GM21576 (cell line): Measurements from ENCODE around the gene LRRC8E.

Source experiments
- ATAC-seq: cut with Tn5 transposase; IDR thresholded peaks from one replicate; pipeline ENCODE4 v1.9.1; 2021; ENCODE audit warnings: mild to moderate bottlenecking, moderate library complexity; ENCODE audit not compliant: unreplicated experiment

The LRRC8E gene

DNA sequence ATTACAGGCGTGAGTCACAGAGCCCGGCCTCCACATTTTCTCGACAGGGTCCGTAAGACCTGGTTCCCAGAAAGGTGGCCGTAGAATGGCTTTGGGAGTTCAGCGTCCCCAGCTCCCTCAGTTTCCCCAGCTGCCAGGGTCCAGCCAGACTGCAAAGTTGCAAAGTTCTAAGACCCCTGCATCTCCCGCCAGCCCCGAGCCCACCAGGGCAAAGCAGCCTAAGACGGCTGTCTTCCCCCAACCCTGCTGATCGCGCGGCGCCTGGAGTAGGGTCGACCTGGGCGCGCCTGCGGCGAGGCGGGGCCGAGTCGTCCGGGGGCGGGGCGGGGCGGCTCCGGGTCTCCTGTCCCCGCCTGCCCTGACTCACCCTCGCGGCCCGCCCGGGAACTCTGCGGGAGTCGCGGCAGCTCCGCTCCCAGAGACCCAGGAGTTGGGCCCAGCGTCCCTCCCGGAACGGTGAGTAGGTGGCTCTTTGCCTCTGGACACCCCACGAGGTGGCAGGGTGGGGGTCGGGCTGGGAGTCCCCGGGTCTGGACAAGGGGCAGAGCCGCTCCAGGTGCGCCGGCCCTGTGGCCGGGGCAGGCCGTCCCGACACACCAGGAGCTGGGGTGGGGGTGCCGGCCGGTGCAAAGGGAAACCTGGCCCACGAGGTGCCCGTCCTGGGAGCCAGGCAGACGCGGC, at the start of gene LRRC8E:
TSS of gene LRRC8E (plus strand) at position 366 of the 681 bp plus-strand sequence. CDS start 7,094 bp downstream, outside the sequence.
- ATAC-seq = no peak

DNA sequence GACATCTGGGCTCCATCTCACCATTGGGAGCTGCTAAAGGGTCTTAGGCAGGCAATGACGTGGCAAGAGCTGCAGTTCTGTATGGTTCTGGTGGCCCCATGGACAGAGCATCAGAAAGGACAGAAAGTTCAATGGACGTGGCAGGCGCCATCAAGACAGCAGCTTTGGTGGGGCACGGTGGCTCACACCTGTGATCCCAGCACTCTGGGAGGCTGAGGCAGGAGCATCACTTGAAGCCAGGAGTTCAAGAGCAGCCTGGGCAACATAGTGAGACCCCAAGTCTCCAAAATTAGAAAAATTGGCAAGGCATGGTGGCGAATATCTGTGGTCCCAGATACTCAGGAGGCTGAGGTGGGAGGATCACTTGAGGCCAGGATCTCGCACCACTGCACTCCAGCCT, 48.8 kb upstream of the LRRC8E start:
- no peak for ATAC-seq

GRCh38 chr19:7840629-7841028, 47.7 kb upstream of the LRRC8E start:
- ATAC-seq = no peak

DNA sequence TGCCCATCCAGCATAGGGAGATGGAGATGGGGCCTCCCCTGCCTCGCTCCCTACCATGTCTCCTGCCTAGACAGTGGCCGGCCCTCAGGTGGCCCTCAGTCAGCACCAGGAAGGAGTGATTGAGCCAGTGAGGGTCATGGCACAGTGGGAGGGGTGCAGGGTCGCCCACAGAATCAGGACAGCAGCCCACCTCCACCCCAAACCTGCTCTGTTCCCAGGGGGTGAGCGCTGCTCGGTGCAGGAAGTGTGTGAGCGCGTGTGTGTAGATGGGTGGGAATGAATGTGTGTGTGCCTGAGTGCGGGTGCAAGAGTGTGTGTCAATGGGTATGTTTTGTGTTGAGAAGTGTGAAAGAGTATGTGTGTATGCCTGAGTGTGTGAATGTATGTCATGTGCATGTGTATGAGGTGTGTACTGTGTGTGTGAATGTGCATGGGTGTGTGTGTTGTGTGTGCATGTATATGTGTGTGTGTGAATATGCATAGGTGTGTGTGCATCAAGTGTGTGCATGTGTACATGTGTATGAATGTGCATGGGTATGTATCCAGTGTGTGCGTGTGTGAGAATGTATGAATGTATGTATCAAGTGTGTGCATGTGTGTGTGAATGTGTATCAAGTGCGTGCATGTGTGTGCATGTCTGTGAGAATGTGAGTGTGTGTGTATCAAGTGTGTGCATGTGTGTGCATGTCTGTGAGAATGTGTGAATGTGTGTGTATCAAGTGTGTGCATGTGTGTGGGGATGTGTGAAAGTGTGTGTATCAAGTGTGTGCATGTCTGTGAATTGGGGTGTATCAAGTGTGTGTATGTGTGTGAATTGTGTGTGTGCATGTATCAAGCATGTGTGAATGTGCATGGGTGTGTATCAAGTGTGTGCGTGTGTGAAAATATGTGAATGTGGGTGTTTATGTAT, 46.3 kb upstream of the LRRC8E start:
- no peak for ATAC-seq

DNA sequence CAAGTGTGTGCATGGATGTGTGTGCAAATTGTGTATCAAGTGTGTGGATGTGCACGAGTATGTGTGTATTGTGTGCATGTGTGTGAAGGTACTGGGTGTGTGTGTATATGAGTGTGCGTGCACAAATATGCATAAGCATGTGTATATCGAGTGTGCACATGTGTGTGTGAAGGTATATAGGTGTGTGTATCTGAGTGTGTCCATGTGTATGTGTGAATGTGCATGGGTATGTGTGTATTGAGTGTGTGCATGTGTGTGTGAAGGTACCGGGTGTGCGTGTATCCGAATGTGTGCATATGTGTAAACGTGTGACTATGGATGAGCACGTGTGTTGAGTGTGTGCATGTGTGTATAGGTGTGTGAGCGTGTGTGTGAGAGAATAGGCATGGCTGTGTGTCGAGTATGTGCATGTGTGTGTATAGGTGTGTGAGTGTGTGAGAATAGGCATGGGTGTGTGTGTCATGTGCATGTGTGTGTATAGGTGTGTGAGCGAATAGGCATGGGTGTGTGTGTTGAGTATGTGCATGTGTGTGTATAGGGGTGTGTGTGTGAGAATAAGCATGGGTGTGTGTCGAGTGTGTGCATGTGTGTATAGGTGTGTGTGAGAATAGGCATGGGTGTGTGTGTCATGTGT, 45.5 kb upstream of the LRRC8E start:
- no peak for ATAC-seq

- ATAC-seq = no peak
These were observed 44.8 kb upstream of the LRRC8E start for GRCh38 chr19:7843521-7843920.

- no peak for ATAC-seq
These were observed 43.9 kb upstream of the LRRC8E start for GRCh38 chr19:7844405-7844804.

- no peak for ATAC-seq
These were observed 43.4 kb upstream of the LRRC8E start for GRCh38 chr19:7844951-7845350.

DNA sequence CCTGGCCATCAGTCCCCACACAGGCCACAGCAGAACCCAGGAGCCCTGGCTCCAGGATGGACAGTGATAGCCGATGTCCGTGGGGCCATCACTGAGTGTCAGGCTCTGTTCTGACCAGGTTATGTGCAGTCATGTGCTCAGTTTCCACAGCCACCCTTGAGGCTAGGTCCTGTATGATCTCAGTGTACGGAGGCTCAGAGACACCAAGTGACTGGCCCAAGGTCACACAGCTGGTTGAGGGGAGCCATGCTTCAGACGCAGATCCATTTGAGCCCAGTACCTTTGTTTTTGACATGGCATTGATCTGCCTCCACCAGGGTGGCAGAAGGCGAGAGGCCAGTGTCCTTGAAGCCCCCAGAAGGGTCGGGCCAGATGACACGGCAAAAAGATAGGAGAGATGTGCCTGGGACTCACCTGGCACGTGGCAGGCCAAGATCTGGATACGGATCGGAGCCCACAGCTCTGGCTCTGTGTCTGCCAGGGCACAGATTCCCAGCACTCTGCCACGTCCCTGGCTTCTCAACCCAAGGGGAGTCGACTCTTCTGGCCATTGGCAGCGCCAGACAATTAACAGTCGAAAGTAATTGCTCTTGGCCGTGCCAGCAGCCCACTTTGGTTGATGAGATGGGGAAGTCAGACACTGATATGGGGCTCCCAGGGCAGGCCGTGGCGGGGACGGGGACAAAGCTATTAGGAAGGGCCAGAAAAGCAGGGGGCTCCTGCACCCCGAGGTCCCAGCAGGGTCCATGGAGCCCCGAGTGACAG, 42.7 kb upstream of the LRRC8E start:
- ATAC-seq = no peak

GRCh38 chr19:7846155-7846646, 42.1 kb upstream of the LRRC8E start:
- no peak for ATAC-seq

DNA sequence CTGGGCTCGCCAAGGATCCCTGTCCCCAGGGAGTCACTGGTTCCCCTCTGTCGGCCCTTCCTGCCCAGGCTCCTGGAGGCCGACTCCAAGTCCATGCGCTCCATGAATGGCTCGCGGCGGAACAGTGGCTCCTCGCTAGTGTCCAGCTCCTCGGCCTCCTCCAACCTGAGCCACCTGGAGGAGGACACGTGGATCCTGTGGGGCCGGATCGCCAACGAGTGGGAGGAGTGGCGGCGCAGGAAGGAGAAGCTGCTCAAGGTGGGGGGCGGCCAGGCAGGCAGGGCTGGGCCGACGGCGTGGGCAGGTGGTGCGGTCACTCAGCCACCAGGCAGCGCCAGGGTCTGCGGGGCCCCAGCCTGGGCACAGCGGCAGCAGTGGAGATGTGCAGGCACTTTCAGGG, 40.6 kb upstream of the LRRC8E start:
- no peak for ATAC-seq

DNA sequence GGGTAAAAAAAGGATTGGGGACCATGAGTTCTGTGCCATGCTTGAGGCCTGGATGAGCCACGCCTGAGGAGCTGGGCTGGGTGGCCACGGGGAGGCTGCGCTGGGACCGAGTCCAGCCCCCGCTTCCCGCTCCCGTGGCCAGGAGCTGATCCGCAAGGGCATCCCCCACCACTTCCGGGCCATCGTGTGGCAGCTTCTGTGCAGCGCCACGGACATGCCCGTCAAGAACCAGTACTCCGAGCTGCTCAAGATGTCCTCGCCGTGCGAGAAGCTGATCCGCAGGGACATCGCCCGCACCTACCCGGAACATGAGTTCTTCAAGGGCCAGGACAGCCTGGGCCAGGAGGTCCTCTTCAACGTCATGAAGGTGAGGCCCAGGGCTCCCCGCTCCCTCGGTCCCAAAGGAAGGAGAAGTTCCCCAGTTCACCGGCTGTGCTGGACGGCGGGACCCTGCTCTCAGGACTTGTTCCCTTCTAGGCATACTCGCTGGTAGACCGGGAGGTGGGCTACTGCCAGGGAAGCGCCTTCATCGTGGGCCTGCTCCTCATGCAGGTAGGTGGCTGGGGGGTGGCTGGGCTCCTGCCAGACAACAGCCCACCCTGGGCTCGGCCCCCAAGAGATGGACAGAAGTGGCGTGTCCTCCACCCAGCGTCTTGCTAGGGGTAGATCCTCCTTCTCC, 39.4 kb upstream of the LRRC8E start:
- no peak for ATAC-seq

DNA sequence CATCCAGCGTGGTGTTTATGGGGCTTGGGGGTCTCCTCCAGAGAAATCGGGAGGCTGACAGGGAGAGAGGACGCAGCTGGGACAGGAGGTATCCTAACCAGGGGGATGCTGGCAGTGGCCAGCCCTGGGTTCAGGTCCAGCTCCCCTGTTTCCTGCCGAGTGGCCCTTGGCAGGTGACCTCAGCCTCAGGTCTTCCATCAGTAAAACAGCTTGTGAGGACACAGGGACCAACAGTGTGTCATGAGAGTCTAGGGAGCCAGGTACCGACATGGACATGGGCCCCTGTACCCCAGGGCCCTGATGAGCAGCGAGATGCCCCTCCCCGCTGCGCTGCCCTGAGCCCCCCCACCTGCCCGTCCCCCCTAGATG, 38.7 kb upstream of the LRRC8E start:
- no peak for ATAC-seq

GRCh38 chr19:7850000-7850813, 38.1 kb upstream of the LRRC8E start:
- ATAC-seq = no peak

GRCh38 chr19:7850945-7851622, 37.2 kb upstream of the LRRC8E start:
- no peak for ATAC-seq

DNA sequence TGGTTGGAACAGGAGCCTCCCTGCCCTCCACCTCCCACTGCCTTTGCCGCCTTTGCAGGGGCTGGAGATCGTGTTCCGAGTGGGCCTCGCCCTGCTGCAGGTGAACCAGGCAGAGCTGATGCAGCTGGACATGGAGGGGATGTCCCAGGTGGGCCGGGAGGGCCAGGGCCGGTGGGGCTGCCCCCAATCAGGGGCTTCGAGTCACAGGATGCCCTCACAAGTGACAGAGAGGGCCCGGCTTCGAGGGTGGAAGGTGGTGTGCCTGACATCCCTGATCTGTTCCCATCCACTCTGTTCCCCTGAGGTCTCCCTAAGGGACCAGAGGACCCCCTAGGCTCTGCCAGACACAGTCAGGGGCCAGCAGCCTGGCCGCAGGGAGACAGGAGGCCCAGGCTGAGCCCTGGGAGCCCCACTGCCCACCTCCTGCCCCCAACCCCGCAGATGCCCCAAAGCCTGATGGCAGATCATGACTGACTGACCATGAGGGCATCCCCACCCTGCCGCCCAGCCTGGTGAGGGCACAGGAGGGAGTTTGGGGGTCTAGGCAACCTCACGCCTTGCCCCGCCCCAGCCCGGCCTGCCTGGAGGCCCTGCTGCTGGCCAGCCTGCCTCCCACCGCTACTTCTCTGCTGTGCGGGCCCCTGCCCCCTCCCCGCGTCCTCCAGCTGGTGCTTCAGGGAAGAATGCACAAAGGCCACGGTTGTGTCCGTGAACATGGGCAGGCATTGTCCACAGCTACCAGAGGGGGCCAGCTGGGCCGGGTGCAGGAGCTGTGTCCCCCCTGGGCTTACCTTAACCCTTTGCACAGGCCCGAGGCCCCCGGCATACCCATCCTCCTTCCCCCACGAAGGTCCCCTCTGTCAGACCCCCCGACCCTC, 36.4 kb upstream of the LRRC8E start:
- ATAC-seq = no peak

- ATAC-seq = no peak
These were observed 35.2 kb upstream of the LRRC8E start for GRCh38 chr19:7852851-7853769.
